Choroid plexus epithelial cell (primary cell): ENCODE data around the gene PRG2.

Source experiments
- DNase-seq: peaks from one replicate; pipeline ENCODE4 v3.0.0-alpha.2; 2010; ENCODE audit warnings: low read depth
- H3K4me3 ChIP-seq: 2 replicates; pipeline ENCODE4 v1.5.1; 2011; ENCODE audit warnings: low read depth, mild to moderate bottlenecking, control low read depth, low read length, moderate library complexity
- CTCF ChIP-seq: conservative IDR thresholded peaks from 2 replicates; pipeline ENCODE4 v1.5.1; 2011; ENCODE audit warnings: low read depth, mild to moderate bottlenecking, control low read depth, inconsistent platforms, low read length, moderate library complexity

PRG2 gene

GRCh38 chr11:57432149-57432561 is 41.7 kb upstream of the PRG2 start:
- H3K4me3 ChIP-seq, result no peak overlapping the region
- no peak for DNase-seq
- TF ChIP-seq CTCF, result no peak

- TF ChIP-seq CTCF, result peak; percentile 24
- no peak for DNase-seq
- no peak overlapping the region for H3K4me3 ChIP-seq
These were observed 40.5 kb upstream of the PRG2 start for GRCh38 chr11:57430952-57431351.

GRCh38 chr11:57429946-57430345 is 39.5 kb upstream of the PRG2 start:
- no peak overlapping the region for H3K4me3 ChIP-seq
- no peak for DNase-seq
- TF ChIP-seq CTCF, result no peak

GRCh38 chr11:57428643-57429042 is 38.2 kb upstream of the PRG2 start:
- H3K4me3 ChIP-seq, result no peak overlapping the region
- DNase-seq, result no peak

GRCh38 chr11:57427727-57428082 is 37.3 kb upstream of the PRG2 start:
- no peak overlapping the region for H3K4me3 ChIP-seq
- no peak for DNase-seq

More at GRCh38 chr11:57428643-57429042, 38.2 kb upstream of the PRG2 start:
- TF ChIP-seq CTCF, result no peak

GRCh38 chr11:57426929-57427726 is 36.7 kb upstream of the PRG2 start, which contains the start of gene SLC43A3:
TSS of gene SLC43A3 (minus strand) at chr11:57427121. CDS start at chr11:57426172, 949 bp downstream.
- H3K4me3 ChIP-seq, result peak within 1 kb of the TSS; percentile 58
- TF ChIP-seq CTCF, result no peak
- peak; percentile 66 for DNase-seq

More at GRCh38 chr11:57427727-57428082, 37.3 kb upstream of the PRG2 start:
- no peak for TF ChIP-seq CTCF

- DNase-seq, result peak; percentile 28
- TF ChIP-seq CTCF, result no peak
- peak overlapping the region; percentile 58 for H3K4me3 ChIP-seq
These were observed 36.0 kb upstream of the PRG2 start for GRCh38 chr11:57426439-57426928.
